Large intestine (tissue), 3 donors: Measurements from ENCODE around the gene CAMTA2. TPM values are rescaled to one million over a fixed set of nuclear protein-coding genes. Genes with fewer than 3 reads are reported as not detected.
A peak's percentile ranks its signal among the peaks of the same experiment; 100 is the strongest.

ENCODE experiments used
- DNase-seq, 2 donors: peaks; one replicate each; pipeline versions ENCODE4 v3.0.0 to v3.0.0-alpha.2; 2013
- H3K27ac ChIP-seq: one replicate; pipeline ENCODE4 v1.5.1; 2013; ENCODE audit warnings: low read length
- H3K27me3 ChIP-seq: 2 replicates; pipeline ENCODE4 v1.6.1; 2013; ENCODE audit warnings: low read length; ENCODE audit not compliant: control insufficient read depth, insufficient read depth
- H3K36me3 ChIP-seq: 2 replicates; pipeline ENCODE4 v1.6.1; 2013; ENCODE audit warnings: low read length; ENCODE audit not compliant: control insufficient read depth, insufficient read depth
- H3K4me1 ChIP-seq: one replicate; pipeline ENCODE4 v1.6.1; 2013; ENCODE audit warnings: low read length; ENCODE audit not compliant: control insufficient read depth, insufficient read depth
- H3K4me3 ChIP-seq: one replicate; pipeline ENCODE4 v1.5.1; 2013; ENCODE audit warnings: low read length
- H3K9me3 ChIP-seq: one replicate; pipeline ENCODE4 v1.6.1; 2013; ENCODE audit warnings: mild to moderate bottlenecking, low read depth, low read length, moderate library complexity; ENCODE audit not compliant: control insufficient read depth
- WGBS: methylation state at CpG from one replicate; pipeline ENCODE4 v1.1.5; 2013; ENCODE audit warnings: low lambda C conversion rate; ENCODE audit not compliant: insufficient coverage; 5-methylcytosine and 5-hydroxymethylcytosine counted together
- polyA plus RNA-seq: library from polyadenylated mRNA; unstranded; fragments of 120-200 nt; gene quantifications from one replicate; pipeline ENCODE4 v1.2.1, GENCODE V29; 2013

CAMTA2 gene
- polyA plus RNA-seq, 1 donor, result 35.6 TPM

- Histone ChIP-seq H3K9me3 (no peaks in the 10 kb centered on the region), H3K36me3 (peaks cover 17% of the 10 kb centered on the region), H3K4me1 (peaks cover 27% of the 10 kb centered on the region), H3K27me3 (no peaks in the 10 kb centered on the region), H3K27ac (no peak overlapping the region), H3K4me3 (no peak overlapping the region)
- DNase-seq, result no peak
- WGBS, result no CpG with 5 or more reads among the region's 8 CpGs
Observed at GRCh38 chr17:4955091-4955490, 32.4 kb downstream of the CAMTA2 start.

DNA sequence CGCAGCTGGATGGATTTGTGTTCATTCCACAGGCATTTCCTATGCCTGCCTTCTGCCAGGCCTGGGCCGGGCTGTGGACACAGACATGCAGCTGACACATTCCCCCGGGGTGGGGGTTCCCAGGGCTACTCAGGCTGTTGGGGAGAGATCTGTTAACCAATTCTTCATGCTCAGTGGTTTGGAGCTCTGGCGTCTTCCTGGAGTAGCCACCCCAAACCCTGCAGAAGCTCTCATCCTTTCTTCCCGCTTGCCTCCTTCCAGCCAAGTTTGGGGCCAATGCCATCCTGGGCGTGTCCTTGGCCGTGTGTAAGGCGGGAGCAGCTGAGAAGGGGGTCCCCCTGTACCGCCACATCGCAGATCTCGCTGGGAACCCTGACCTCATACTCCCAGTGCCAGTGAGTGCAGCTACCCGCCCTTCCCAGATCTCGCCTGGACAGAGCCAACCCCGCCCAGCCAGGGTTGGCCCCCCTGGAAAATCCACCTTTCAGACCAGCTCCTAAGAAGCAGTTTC is 34.0 kb downstream of the CAMTA2 start:
- Histone ChIP-seq H3K36me3 (peaks cover 6% of the 10 kb centered on the region), H3K4me1 (peaks cover 20% of the 10 kb centered on the region), H3K9me3 (no peaks in the 10 kb centered on the region), H3K4me3 (no peak overlapping the region), H3K27ac (no peak overlapping the region), H3K27me3 (no peaks in the 10 kb centered on the region)
- WGBS, result no CpG with 5 or more reads among the region's 14 CpGs
- DNase-seq, result no peak

DNA sequence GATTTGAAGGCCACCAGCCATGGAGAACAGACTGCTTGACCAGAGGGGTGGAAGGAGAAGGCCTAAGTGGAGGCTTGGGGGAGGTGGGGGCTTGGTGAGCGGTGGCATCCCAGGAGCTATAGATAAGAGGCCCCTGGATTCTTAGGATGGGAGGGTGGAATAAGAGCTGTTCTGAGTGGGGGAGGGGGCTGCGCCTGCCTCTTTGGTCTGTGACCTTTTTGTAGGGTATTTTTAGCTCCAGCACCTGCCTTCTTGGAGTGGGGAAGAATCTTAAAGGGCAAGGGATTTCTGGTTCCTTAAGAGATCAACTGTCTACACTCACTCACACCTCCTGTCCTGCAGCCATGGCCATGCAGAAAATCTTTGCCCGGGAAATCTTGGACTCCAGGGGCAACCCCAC is 36.0 kb downstream of the CAMTA2 start:
- Histone ChIP-seq H3K9me3 (no peaks in the 10 kb centered on the region), H3K4me1 (peaks cover 25% of the 10 kb centered on the region), H3K36me3 (peaks cover 7% of the 10 kb centered on the region), H3K27ac (no peak overlapping the region), H3K4me3 (no peak overlapping the region), H3K27me3 (no peaks in the 10 kb centered on the region)
- no CpG with 5 or more reads among the region's 3 CpGs for WGBS
- no peak for DNase-seq

GRCh38 chr17:4950746-4951204 is 36.7 kb downstream of the CAMTA2 start, which contains the start of gene ENO3:
Gene ENO3 (plus strand): TSS chr17:4951119. CDS start chr17:4951830, 711 bp downstream.
- H3K4me1 ChIP-seq, result peaks cover 30% of the 10 kb centered on the region
- H3K9me3 ChIP-seq, result no peaks in the 10 kb centered on the region
- peak in 1 of 2 donors; percentile 36 for DNase-seq
- H3K27me3 ChIP-seq, result no peaks in the 10 kb centered on the region
- H3K36me3 ChIP-seq, result peaks cover 14% of the 10 kb centered on the region
- WGBS, result no CpG with 5 or more reads among the region's 7 CpGs
- peak within 1 kb of the TSS; percentile 100 for H3K27ac ChIP-seq
- H3K4me3 ChIP-seq, result peak within 1 kb of the TSS; percentile 61

DNA sequence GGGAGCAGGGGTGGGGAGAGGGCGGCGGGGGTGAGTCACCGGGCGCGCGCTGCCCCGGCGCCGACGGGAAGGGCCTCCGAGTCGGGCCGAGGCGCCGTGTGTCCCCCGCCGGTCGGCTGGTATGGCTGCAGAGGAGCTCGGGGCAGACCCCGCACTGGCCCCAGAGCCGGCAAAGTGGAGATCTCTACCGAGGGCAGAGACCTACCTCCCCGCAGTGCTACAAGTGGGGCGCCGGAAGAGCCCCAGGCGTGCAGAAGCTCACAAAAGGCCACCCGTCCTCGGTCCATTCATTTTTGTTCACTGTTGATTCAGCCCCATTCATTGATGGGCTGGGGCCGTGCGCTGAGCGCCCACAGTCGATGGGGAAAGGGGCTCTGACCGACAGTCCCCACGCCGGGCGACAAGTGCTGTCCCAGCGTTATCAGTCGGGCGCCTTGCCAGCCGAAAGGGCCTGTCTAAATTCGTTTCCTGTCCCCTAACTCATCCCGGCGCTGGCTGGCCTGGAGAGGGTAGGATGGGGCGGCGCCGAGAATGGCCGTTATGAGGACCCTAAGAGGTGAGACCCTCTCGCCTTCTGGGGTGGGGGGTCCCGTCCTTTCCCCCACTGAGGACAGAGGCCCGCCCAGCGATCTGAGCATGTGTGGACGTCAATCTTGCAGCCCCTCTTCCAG is 37.3 kb downstream of the CAMTA2 start:
- Histone ChIP-seq H3K4me1 (peaks cover 36% of the 10 kb centered on the region), H3K9me3 (no peaks in the 10 kb centered on the region), H3K4me3 (peak overlapping the region; percentile 61), H3K27me3 (no peaks in the 10 kb centered on the region), H3K27ac (peak overlapping the region; percentile 100), H3K36me3 (peaks cover 20% of the 10 kb centered on the region)
- no CpG with 5 or more reads among the region's 52 CpGs for WGBS
- DNase-seq, result no peak

- Histone ChIP-seq H3K4me1 (peaks cover 43% of the 10 kb centered on the region), H3K4me3 (peak overlapping the region; percentile 100), H3K27ac (peak overlapping the region; percentile 100), H3K36me3 (peaks cover 27% of the 10 kb centered on the region), H3K27me3 (no peaks in the 10 kb centered on the region), H3K9me3 (no peaks in the 10 kb centered on the region)
- peak; percentile 70 to 90 for DNase-seq
- WGBS, result no CpG with 5 or more reads among the region's 75 CpGs
Observed at GRCh38 chr17:4949321-4950074, 38.0 kb downstream of the CAMTA2 start.

DNA sequence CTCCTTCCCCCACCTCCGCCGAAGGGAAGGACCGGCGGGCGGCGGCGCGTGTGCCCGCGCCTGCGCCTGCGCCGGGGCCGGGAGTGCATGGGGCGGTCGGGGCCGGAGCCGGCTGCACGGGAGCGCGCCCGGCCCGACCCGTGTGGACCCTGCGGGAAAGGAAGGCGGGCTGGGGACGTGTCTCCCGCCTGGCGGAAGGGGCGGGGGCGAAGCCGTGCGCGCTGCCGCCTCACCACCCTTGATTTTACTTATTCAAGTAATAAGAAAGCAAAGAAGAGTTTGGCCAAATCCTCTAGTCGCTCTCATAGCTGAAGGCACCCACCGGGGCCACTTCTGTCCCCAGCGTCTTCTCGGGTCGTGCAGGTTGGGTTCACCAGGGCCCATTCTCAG is 38.5 kb downstream of the CAMTA2 start:
- Histone ChIP-seq H3K27ac (peak overlapping the region; percentile 100), H3K4me1 (peaks cover 43% of the 10 kb centered on the region), H3K9me3 (no peaks in the 10 kb centered on the region), H3K4me3 (peak overlapping the region; percentile 100), H3K27me3 (no peaks in the 10 kb centered on the region), H3K36me3 (peaks cover 32% of the 10 kb centered on the region)
- 0% methylated on average over 3 of the region's 40 CpGs for WGBS
- DNase-seq, result peak; percentile 93 to 97

- peak; percentile 82 to 92 for DNase-seq
- Histone ChIP-seq H3K4me3 (peak within 1 kb of the TSS; percentile 100), H3K9me3 (no peaks in the 10 kb centered on the region), H3K4me1 (peaks cover 43% of the 10 kb centered on the region), H3K27ac (peak within 1 kb of the TSS; percentile 100), H3K27me3 (no peaks in the 10 kb centered on the region), H3K36me3 (peaks cover 38% of the 10 kb centered on the region)
- WGBS, result no CpG with 5 or more reads among the region's 59 CpGs
Observed at GRCh38 chr17:4948166-4948930, 39.1 kb downstream of the CAMTA2 start, which contains the start of gene PFN1. Gene PFN1 (minus strand): TSS chr17:4948530. CDS start chr17:4948394, 136 bp downstream.

DNA sequence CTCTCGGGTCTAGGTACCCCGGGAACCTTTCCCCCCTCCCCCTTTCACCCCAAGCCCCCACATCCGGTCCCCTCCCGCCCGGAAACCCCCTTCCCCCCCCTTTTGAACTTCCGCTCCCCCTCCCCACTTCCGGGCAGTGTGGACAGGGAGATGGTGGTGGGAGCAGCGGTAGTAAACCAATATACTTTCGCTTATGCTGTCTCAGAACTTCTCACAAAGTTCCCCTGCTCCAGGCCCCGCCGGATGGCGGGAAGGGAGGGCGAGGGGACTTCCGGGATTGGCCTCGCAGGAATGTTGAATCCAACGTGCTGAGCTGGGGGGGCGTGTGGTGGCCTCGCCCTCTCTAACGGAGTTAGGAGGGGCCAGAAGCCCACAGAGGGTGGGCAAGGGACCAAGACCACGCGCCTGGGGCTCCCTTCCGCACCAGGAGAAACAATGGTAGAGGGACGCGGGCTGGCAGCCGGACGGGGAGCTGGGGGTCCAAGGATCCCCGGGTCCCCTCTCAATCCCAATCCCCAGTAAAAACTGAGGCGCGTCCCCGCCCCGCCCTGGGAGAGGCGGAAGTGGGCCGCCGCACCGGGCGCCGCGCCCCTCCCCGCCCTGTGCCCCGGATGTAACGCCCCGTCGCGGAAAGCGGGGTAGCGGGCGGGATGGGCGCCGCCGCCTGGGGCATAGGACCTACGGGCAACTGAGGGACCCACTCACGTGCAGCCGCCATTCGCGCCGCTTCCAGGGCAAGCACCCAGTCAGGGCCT is 39.9 kb downstream of the CAMTA2 start:
- Histone ChIP-seq H3K9me3 (no peaks in the 10 kb centered on the region), H3K27me3 (no peaks in the 10 kb centered on the region), H3K27ac (peak overlapping the region; percentile 99), H3K4me1 (peaks cover 43% of the 10 kb centered on the region), H3K36me3 (peaks cover 46% of the 10 kb centered on the region), H3K4me3 (peak overlapping the region; percentile 100)
- WGBS, result no CpG with 5 or more reads among the region's 56 CpGs
- peak in 1 of 2 donors; percentile 70 for DNase-seq
